Panc1 (cell line): ENCODE measurements around the gene SNX22. TPM values are rescaled to one million over a fixed set of nuclear protein-coding genes. Genes with fewer than 3 reads are reported as not detected.

Experiments used
- ATAC-seq: fragments of 200-7000 bp; cut with Tn5 transposase; 2 replicates; pipeline ENCODE4 v1.9.1; 2020; ENCODE audit warnings: mild to moderate bottlenecking, moderate library complexity
- BruUV-seq: library from RNA; stranded (reverse); fragments of 400-500 nt; replicated peaks from 2 replicates; lab custom pipeline; 2021; lab: Mats Ljungman, UMichigan
- CTCF ChIA-PET: fragments of 300-600 bp; sonication (Branson Sonifier 250); formaldehyde crosslinking; loops from one replicate; lab custom pipeline; 2022; ENCODE audit warnings: antibody characterized with exemption; lab: Charles Lee
- POLR2A ChIA-PET: fragments of 300-600 bp; sonication (Branson Sonifier 250); formaldehyde crosslinking; loops from one replicate; lab custom pipeline; 2022; ENCODE audit warnings: antibody characterized with exemption; lab: Charles Lee
- DNase-seq: peaks from one replicate; pipeline ENCODE4 v3.0.0-alpha.2; 2010; ENCODE audit warnings: low read depth, low spot score
- H3K27ac ChIP-seq: 2 replicates; pipeline ENCODE4 v1.5.1; 2011; ENCODE audit warnings: mild to moderate bottlenecking, low read length, inconsistent platforms
- H3K27me3 ChIP-seq: fragments of 200-500 bp; sonication (Bioruptor generic); 2 replicates; pipeline ENCODE4 v1.6.0; 2014; ENCODE audit warnings: low read length, inconsistent platforms; ENCODE audit not compliant: control insufficient read depth, insufficient read depth
- H3K36me3 ChIP-seq: fragments of 200-500 bp; sonication (Bioruptor generic); 2 replicates; pipeline ENCODE4 v1.5.1; 2014; ENCODE audit warnings: inconsistent platforms, mild to moderate bottlenecking, low read length, moderate library complexity; ENCODE audit not compliant: control insufficient read depth, insufficient read depth
- H3K4me1 ChIP-seq: 2 replicates; pipeline ENCODE4 v1.5.1; 2011; ENCODE audit warnings: inconsistent platforms, mild to moderate bottlenecking, low read length, moderate library complexity; ENCODE audit not compliant: control insufficient read depth, insufficient read depth
- H3K4me3 ChIP-seq, 2 experiments: 2 replicates each; pipeline ENCODE4 v1.5.1; 2011 to 2012; ENCODE audit warnings: low read depth in 2 of 2, low read length in 2 of 2, mild to moderate bottlenecking in 2 of 2, inconsistent platforms in 1 of 2, moderate library complexity in 1 of 2
- H3K9me3 ChIP-seq: fragments of 200-500 bp; sonication (Bioruptor generic); 2 replicates; pipeline ENCODE4 v1.5.1; 2014; ENCODE audit warnings: low read depth, mild to moderate bottlenecking, inconsistent platforms, low read length, moderate library complexity; ENCODE audit not compliant: control insufficient read depth, insufficient read depth
- CTCF ChIP-seq: fragments of 450-650 bp; IDR thresholded peaks from 2 replicates; pipeline ENCODE4 v1.5.1; 2017; ENCODE audit warnings: mild to moderate bottlenecking
- POLR2AphosphoS5 ChIP-seq: IDR thresholded peaks from 2 replicates; pipeline ENCODE4 v1.6.1; 2012; ENCODE audit warnings: mild to moderate bottlenecking, low read depth, low read length, moderate library complexity
- REST ChIP-seq, 2 experiments: IDR thresholded peaks; 2 replicates each; pipeline ENCODE4 v1.6.1; 2011 to 2012; ENCODE audit warnings: low read depth in 2 of 2, control low read depth in 1 of 2, low read length in 1 of 2, mild to moderate bottlenecking in 1 of 2, moderate library complexity in 1 of 2; ENCODE audit not compliant: insufficient read depth in 1 of 2
- SIN3A ChIP-seq: IDR thresholded peaks from 2 replicates; pipeline ENCODE4 v1.6.1; 2012; ENCODE audit warnings: low read depth, mild to moderate bottlenecking, low read length, moderate library complexity, borderline replicate concordance; ENCODE audit not compliant: insufficient read depth
- TCF7L2 ChIP-seq: IDR thresholded peaks from 2 replicates; pipeline ENCODE4 v1.6.1; 2011; ENCODE audit warnings: mild to moderate bottlenecking, low read depth, low read length, inconsistent platforms
- in situ Hi-C: cut with HindIII; loops from 2 replicates; pipeline ENCODE4 v1.10.0; 2016; ENCODE audit warnings: low sequenced_read_pairs, low pct_unique_long_range_greater_than_20kb
- intact Hi-C: fragments of 100-400 bp; cut with micrococcal nuclease; formaldehyde crosslinking; loops from one replicate; pipeline ENCODE4 v1.10.0; 2022; ENCODE audit not compliant: unreplicated experiment
- total RNA-seq: library from RNA; stranded (reverse); gene quantifications from one replicate; pipeline ENCODE4 v1.2.1, GENCODE V29; 2021; ENCODE audit not compliant: unreplicated experiment

Gene SNX22
- total RNA-seq, 1 experiment from 2014 or later = 2.3 TPM

GRCh38 chr15:64191971-64192830, 40.7 kb downstream of the SNX22 start:
- ATAC-seq (no peak), DNase-seq (no peak)
- TF ChIP-seq POLR2AphosphoS5 (no peak), REST (IDR thresholded peaks at IDR 0.05; ENCODE audit: insufficient read depth in 1 of 2, low read depth in 2 of 2, low read length in 1 of 2) (no peak), CTCF (no peak), TCF7L2 (no peak), SIN3A (no peak)
- ChIA-PET POLR2A (interaction anchor here (0.6 kb wide), 1 partner anchor 10 kb away, joined by 5 read pairs; no protein-coding TSS in a partner anchor), CTCF (no interaction called here)
- no TSS peak for BruUV-seq
- Histone ChIP-seq H3K4me1 (no peaks in the 10 kb centered on the region), H3K27me3 (no peaks in the 10 kb centered on the region), H3K27ac (no peak overlapping the region), H3K9me3 (no peaks in the 10 kb centered on the region), H3K36me3 (0 out of 2 replicates have a peak, but pooled peaks cover 4% of the 10 kb centered on the region), H3K4me3 (no peak overlapping the region)
- in situ Hi-C loops = no loop called here
- intact Hi-C loops = no loop called here

GRCh38 chr15:64193971-64194370, 42.4 kb downstream of the SNX22 start:
- ATAC-seq (peak; percentile 63; the same call in 1 of the 2 replicates), DNase-seq (no peak)
- no peak overlapping the region for H3K27ac ChIP-seq
- in situ Hi-C loops (no loop called here), intact Hi-C loops (no loop called here)
- CTCF ChIA-PET = no interaction called here
- H3K4me1 ChIP-seq = no peaks in the 10 kb centered on the region
- no TSS peak for BruUV-seq
- TF ChIP-seq TCF7L2 = no peak
- TF ChIP-seq CTCF = no peak
- TF ChIP-seq REST (IDR thresholded peaks at IDR 0.05; ENCODE audit: insufficient read depth in 1 of 2, low read depth in 2 of 2, low read length in 1 of 2) = no peak
- H3K9me3 ChIP-seq = no peaks in the 10 kb centered on the region
- H3K36me3 ChIP-seq = no peaks in the 10 kb centered on the region
- H3K27me3 ChIP-seq = no peaks in the 10 kb centered on the region
- POLR2A ChIA-PET = interaction anchor here (0.6 kb wide), 1 partner anchor 107 kb away, joined by 5 read pairs; no protein-coding TSS in a partner anchor
- no peak overlapping the region for H3K4me3 ChIP-seq
